BJ (cell line): Measurements from ENCODE around the gene POMT2. TPM values are rescaled to one million over a fixed set of nuclear protein-coding genes. Genes with fewer than 3 reads are reported as not detected.

ENCODE experiments used
- CTCF ChIA-PET: fragments of 350-600 bp; formaldehyde crosslinking; extraction: SDS; loops from one replicate; lab custom pipeline; 2021; ENCODE audit warnings: antibody characterized with exemption, inconsistent platforms; lab: Yijun Ruan, JAX
- POLR2A ChIA-PET: fragments of 300-600 bp; sonication (Branson Sonifier 250); formaldehyde crosslinking; extraction: SDS; loops from one replicate; lab custom pipeline; 2021; ENCODE audit warnings: antibody characterized with exemption; lab: Charles Lee
- DNase-seq: peaks from one replicate; pipeline ENCODE4 v3.0.0-alpha.2; 2011; ENCODE audit warnings: low read depth
- H3K27me3 ChIP-seq: 2 replicates; pipeline ENCODE4 v1.6.0; 2011; ENCODE audit warnings: low read length; ENCODE audit not compliant: control insufficient read depth, insufficient read depth
- H3K36me3 ChIP-seq: 2 replicates; pipeline ENCODE4 v1.5.1; 2011; ENCODE audit warnings: low read length; ENCODE audit not compliant: control insufficient read depth, insufficient read depth
- H3K4me3 ChIP-seq: 2 replicates; pipeline ENCODE4 v1.5.1; 2011; ENCODE audit warnings: low read depth, mild to moderate bottlenecking, control low read depth, low read length
- polyA plus RNA-seq: library from polyadenylated mRNA; depleted of rRNA; stranded (reverse); fragments of >200 nt; gene quantifications from 2 replicates; pipeline ENCODE4 v1.2.3, GENCODE V29; 2011
- TF ChIP-seq, protein P1 (sequence below): IDR thresholded peaks from 2 replicates; pipeline ENCODE4 v1.5.1; 2011; ENCODE audit warnings: low read depth, mild to moderate bottlenecking, control low read depth, inconsistent platforms, low read length, moderate library complexity; ENCODE audit not compliant: insufficient read depth

POMT2 gene
- polyA plus RNA-seq, 1 experiment, result 23.3 TPM

DNA sequence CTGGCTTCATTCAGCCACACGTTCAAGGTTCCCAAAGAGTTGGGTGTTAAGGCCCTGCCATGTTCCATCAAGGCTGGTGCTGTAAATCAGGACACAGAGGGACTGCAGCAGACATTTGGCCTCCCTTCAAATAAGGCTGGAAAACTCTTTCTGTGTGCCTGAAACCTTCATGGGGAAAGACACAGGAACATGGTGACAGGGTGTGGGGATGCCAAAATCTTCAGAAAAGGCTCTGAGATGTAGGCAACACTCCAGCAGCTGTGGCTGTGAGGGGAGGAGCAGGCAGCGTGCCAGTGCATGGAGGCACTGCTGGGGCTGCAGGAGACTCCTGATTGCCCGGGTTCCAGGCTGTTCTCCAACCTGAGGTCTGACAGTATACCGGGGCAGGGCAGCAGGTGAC lies 15.0 kb downstream of the POMT2 start:
- TF ChIP-seq, protein P1, sequence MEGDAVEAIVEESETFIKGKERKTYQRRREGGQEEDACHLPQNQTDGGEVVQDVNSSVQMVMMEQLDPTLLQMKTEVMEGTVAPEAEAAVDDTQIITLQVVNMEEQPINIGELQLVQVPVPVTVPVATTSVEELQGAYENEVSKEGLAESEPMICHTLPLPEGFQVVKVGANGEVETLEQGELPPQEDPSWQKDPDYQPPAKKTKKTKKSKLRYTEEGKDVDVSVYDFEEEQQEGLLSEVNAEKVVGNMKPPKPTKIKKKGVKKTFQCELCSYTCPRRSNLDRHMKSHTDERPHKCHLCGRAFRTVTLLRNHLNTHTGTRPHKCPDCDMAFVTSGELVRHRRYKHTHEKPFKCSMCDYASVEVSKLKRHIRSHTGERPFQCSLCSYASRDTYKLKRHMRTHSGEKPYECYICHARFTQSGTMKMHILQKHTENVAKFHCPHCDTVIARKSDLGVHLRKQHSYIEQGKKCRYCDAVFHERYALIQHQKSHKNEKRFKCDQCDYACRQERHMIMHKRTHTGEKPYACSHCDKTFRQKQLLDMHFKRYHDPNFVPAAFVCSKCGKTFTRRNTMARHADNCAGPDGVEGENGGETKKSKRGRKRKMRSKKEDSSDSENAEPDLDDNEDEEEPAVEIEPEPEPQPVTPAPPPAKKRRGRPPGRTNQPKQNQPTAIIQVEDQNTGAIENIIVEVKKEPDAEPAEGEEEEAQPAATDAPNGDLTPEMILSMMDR, result no peak
- Histone ChIP-seq H3K36me3 (no peaks in the 10 kb centered on the region), H3K27me3 (no peaks in the 10 kb centered on the region), H3K4me3 (no peak overlapping the region)
- POLR2A ChIA-PET, result no interaction called here
- CTCF ChIA-PET, result interaction anchor here (0.5 to 12.7 kb wide), 2 partner anchors 11 to 250 kb away, joined by 3 to 426 read pairs; partner anchors contain the start of genes GSTZ1 and POMT2
- DNase-seq, result no peak

DNA sequence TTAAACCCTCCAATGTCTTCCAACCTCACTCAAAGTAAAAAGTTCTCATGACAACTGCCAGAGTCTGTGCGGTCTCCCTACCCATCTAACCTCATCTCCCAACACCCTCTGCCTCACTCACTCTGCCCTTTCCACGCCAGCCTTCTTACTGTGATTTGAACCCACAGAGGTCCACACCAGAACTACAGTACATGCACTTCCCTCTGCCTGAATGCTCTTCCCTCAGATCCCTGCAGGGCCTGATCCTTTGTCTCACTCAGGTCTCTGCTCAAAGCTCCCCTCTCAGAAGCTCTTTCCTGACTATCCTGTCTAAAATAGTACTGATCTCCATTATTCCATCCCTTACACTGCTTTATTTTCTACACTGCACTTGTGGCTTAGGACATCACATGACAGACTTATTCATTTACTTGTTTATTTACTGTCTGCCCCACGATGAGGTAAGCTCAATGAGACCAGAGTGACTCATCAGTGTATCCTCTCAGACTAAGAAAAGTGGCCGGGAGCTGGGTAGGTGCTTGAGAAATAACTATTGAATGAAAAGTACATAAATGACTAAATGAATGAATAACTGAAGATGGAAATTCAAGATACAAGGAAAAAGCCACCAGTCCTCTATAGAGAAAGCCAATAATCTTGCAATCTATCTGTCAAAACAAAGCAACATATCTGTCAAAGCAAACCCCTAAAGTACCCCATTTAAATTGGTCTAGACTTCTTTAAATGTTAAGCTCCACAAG lies 17.1 kb downstream of the POMT2 start:
- Histone ChIP-seq H3K36me3 (0 out of 2 replicates have a peak, but pooled peaks cover 1% of the 10 kb centered on the region), H3K27me3 (no peaks in the 10 kb centered on the region), H3K4me3 (no peak overlapping the region)
- DNase-seq, result peak; percentile 94
- ChIA-PET POLR2A (interaction anchor here (1.5 kb wide), 1 partner anchor 13 kb away, joined by 6 read pairs; no protein-coding TSS in a partner anchor), CTCF (interaction anchor here (0.8 to 12.7 kb wide), 4 partner anchors 10 to 656 kb away, joined by 3 to 426 read pairs (median 4); partner anchors contain the start of genes GSTZ1 and POMT2)
- TF ChIP-seq, protein P1, result no peak

DNA sequence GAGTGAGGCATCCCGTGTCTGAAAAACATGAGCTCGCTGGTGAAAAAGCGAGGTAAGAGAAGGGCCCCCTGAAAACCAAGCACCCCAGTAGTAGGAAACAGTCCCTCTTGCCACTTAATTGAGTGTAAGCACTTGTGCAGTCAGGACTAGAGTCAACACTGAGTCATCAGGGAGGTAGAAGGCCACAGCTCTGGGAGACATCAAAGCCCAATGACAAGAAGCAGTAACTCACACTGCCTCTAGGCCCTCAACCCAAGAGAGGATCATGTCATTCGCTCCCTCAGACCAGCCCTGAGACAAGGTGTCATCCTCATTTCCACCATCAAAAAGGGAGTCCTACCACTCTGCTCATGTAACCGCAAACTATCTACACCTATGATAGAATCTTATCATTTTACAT lies 17.8 kb downstream of the POMT2 start:
- TF ChIP-seq, protein P1, result no peak
- Histone ChIP-seq H3K27me3 (no peaks in the 10 kb centered on the region), H3K36me3 (peaks cover 3% of the 10 kb centered on the region; the same call in 1 of the 2 replicates), H3K4me3 (no peak overlapping the region)
- DNase-seq, result no peak
- ChIA-PET CTCF (interaction anchor here (1.6 to 12.7 kb wide), 2 partner anchors 14 to 106 kb away, joined by 4 to 426 read pairs; partner anchors contain the start of genes GSTZ1 and POMT2), POLR2A (no interaction called here)

DNA sequence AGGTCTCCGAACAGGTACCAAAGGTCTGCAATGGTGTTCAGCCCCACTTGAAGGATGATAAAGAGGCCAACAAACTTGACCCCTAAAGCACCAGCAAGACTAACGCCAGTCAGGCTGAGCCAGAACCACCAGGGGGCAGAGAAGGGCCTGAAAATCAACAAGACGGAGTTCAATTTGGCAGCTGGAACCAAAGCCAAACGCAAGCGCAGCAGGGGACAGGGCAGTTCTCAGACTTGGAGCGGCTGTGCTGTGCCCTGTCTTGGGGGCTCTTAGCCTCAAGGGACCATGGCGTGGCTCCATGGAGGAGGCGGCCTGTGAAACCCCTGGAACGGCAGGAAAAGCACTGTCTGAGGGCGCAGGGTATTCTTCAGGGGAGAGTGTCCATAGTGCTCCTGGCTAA lies 19.6 kb downstream of the POMT2 start:
- DNase-seq, result no peak
- Histone ChIP-seq H3K4me3 (no peak overlapping the region), H3K36me3 (peaks cover 4% of the 10 kb centered on the region), H3K27me3 (no peaks in the 10 kb centered on the region)
- ChIA-PET CTCF (interaction anchor here (0.6 to 12.7 kb wide), 13 partner anchors 9 to 1394 kb away, joined by 3 to 426 read pairs (median 4); partner anchors contain the start of genes GSTZ1 and POMT2), POLR2A (no interaction called here)
- TF ChIP-seq, protein P1, result peak; percentile 90

GRCh38 chr14:77299771-77300170 lies 20.9 kb downstream of the POMT2 start:
- ChIA-PET POLR2A (no interaction called here), CTCF (interaction anchor here (0.7 to 12.7 kb wide), 7 partner anchors 8 to 298 kb away, joined by 3 to 426 read pairs (median 6); partner anchors contain the start of genes GSTZ1 and POMT2)
- Histone ChIP-seq H3K27me3 (no peaks in the 10 kb centered on the region), H3K4me3 (no peak overlapping the region), H3K36me3 (peaks cover 6% of the 10 kb centered on the region)
- TF ChIP-seq, protein P1, result no peak
- no peak for DNase-seq
